ENCODE measurements around the gene MED25.

DNA sequence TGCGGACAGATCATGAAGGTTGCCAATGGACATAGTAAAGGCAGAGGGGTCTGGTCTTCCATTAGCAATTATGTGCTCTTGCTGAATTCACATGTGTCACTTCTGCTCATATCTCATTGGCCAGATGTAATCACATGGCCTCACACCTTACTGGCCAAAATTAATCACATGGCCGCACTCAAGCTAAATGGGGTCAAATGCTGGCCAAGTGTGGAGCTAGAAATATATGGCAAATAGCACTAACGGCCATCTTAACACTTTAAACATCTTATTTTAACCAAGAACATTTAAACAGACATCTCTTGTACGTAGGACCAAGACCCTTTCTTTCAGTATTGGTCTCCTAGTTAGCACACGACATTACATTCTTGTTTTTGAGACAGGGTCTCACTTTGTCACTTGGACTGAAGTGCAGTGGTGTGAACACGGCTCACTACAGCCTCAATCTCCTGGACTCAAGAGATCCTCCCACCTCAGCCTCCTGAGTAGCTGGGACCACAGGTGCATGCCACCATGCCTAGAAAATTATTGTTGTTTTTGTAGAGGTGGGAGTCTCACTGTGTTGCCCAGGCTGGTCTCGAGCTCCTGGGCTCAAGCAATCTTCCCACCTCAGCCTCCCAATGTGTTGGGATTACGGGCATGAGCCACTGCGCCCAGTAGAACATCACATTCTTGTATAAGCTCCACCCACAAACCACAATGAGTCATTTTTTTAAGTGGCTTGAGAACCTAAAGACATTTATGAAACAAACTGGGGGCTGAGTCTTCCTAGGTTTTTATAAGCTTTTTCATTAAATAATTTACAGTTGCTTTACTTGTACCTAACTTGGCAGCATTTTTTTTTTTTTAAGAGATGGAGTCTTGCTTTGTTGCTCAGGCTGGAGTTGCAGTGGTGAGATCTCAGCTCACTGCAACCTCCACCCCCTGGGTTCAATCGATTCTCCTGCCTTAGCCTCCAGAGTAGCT lies 29.9 kb downstream of the MED25 start:
- no peak for TF ChIP-seq GABPA (IDR thresholded peaks at IDR 0.05; ENCODE audit: low read depth)
- TF ChIP-seq, protein P1, sequence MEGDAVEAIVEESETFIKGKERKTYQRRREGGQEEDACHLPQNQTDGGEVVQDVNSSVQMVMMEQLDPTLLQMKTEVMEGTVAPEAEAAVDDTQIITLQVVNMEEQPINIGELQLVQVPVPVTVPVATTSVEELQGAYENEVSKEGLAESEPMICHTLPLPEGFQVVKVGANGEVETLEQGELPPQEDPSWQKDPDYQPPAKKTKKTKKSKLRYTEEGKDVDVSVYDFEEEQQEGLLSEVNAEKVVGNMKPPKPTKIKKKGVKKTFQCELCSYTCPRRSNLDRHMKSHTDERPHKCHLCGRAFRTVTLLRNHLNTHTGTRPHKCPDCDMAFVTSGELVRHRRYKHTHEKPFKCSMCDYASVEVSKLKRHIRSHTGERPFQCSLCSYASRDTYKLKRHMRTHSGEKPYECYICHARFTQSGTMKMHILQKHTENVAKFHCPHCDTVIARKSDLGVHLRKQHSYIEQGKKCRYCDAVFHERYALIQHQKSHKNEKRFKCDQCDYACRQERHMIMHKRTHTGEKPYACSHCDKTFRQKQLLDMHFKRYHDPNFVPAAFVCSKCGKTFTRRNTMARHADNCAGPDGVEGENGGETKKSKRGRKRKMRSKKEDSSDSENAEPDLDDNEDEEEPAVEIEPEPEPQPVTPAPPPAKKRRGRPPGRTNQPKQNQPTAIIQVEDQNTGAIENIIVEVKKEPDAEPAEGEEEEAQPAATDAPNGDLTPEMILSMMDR (IDR thresholded peaks at IDR 0.05; ENCODE audit: insufficient read depth, low read length): no peak
- TF ChIP-seq REST (IDR thresholded peaks at IDR 0.05; ENCODE audit: insufficient replicate concordance, low read depth): no peak
- TF ChIP-seq POLR2AphosphoS5 (IDR thresholded peaks at IDR 0.05; ENCODE audit: low read depth): no peak
- TF ChIP-seq SPI1 (IDR thresholded peaks at IDR 0.05; ENCODE audit: borderline replicate concordance, low read depth): no peak
